Amniotic epithelial cell (primary cell): ENCODE data around the gene CLIC1.
"Not testable (repeated sequence)": the region's sequence is repeated elsewhere in the genome, so short reads cannot be mapped to it uniquely, and the experiment has no call there.

Experiments used
- DNase-seq: peaks from one replicate; pipeline ENCODE4 v3.0.0-alpha.2; 2010; ENCODE audit warnings: low read depth

The CLIC1 gene

GRCh38 chr6:31722173-31722572, 14.2 kb downstream of the CLIC1 start:
- DNase-seq = no peak

- no peak for DNase-seq
These were observed 14.8 kb downstream of the CLIC1 start, which contains the start of gene LY6G6C for GRCh38 chr6:31721351-31722020. Gene LY6G6C (minus strand): TSS chr6:31721746. CDS start chr6:31721679, 67 bp downstream.

- no peak for DNase-seq
These were observed 16.0 kb downstream of the CLIC1 start for GRCh38 chr6:31720196-31720770.

- DNase-seq = no peak
These were observed 17.3 kb downstream of the CLIC1 start for GRCh38 chr6:31719001-31719400.

- no peak for DNase-seq
These were observed 18.1 kb downstream of the CLIC1 start for GRCh38 chr6:31718265-31718664.

GRCh38 chr6:31717499-31718222, 18.7 kb downstream of the CLIC1 start:
- no peak for DNase-seq

GRCh38 chr6:31715022-31715958, 21.0 kb downstream of the CLIC1 start, which contains the start of gene LY6G6D:
Gene LY6G6D (plus strand): TSS chr6:31715348. CDS start chr6:31715356, 8 bp downstream.
- DNase-seq = no peak

- no peak for DNase-seq
These were observed 22.2 kb downstream of the CLIC1 start for GRCh38 chr6:31713991-31714684.

- no peak for DNase-seq
These were observed 22.9 kb downstream of the CLIC1 start for GRCh38 chr6:31713465-31713864.

- no peak for DNase-seq
These were observed 24.0 kb downstream of the CLIC1 start for GRCh38 chr6:31712296-31712695.

GRCh38 chr6:31711233-31711632, 25.1 kb downstream of the CLIC1 start:
- DNase-seq = no peak

- DNase-seq = no peak
These were observed 25.7 kb downstream of the CLIC1 start for GRCh38 chr6:31710523-31711219.

- not testable (repeated sequence) for DNase-seq
These were observed 27.2 kb downstream of the CLIC1 start for GRCh38 chr6:31709157-31709556.

- no peak for DNase-seq
These were observed 28.1 kb downstream of the CLIC1 start for GRCh38 chr6:31708224-31708623.

- no peak for DNase-seq
These were observed 28.6 kb downstream of the CLIC1 start for GRCh38 chr6:31707701-31708100.

- no peak for DNase-seq
These were observed 29.7 kb downstream of the CLIC1 start, which contains the start of gene LY6G6F for GRCh38 chr6:31706599-31706998. Gene LY6G6F (plus strand): TSS chr6:31706866. CDS start chr6:31706907, 41 bp downstream.

GRCh38 chr6:31705931-31706330, 30.4 kb downstream of the CLIC1 start:
- no peak for DNase-seq

GRCh38 chr6:31702819-31703716, 33.3 kb downstream of the CLIC1 start, which contains the start of gene ABHD16A:
Gene ABHD16A (minus strand): TSS chr6:31703324. CDS start chr6:31703281, 43 bp downstream.
- DNase-seq = peak; percentile 98

GRCh38 chr6:31702405-31702818, 33.9 kb downstream of the CLIC1 start:
- DNase-seq = no peak
